NCI-H69 (cell line): ENCODE results near the gene STX2.

ENCODE experiments used
- DNase-seq: peaks from one replicate; lab custom pipeline; 2025; lab: John Stamatoyannopoulos, UW

STX2 gene

GRCh38 chr12:130831876-130832405 lies 7.1 kb downstream of the STX2 start:
- DNase-seq, result peak; percentile 42

- DNase-seq, result peak; percentile 9
These were observed 7.8 kb downstream of the STX2 start for GRCh38 chr12:130831246-130831645.

- peak; percentile 89 for DNase-seq
These were observed 8.9 kb downstream of the STX2 start for GRCh38 chr12:130830246-130830551.

GRCh38 chr12:130829391-130830245 lies 9.4 kb downstream of the STX2 start:
- DNase-seq, result peak; percentile 15

GRCh38 chr12:130828895-130829294 lies 10.2 kb downstream of the STX2 start:
- DNase-seq, result peak; percentile 18

- no peak for DNase-seq
These were observed 11.6 kb downstream of the STX2 start for GRCh38 chr12:130827432-130827831.

GRCh38 chr12:130826151-130826801 lies 12.8 kb downstream of the STX2 start:
- peak; percentile 60 for DNase-seq

- no peak for DNase-seq
These were observed 13.3 kb downstream of the STX2 start for GRCh38 chr12:130825771-130826150.

- DNase-seq, result no peak
These were observed 19.4 kb downstream of the STX2 start for GRCh38 chr12:130819681-130820080.

- peak; percentile 75 for DNase-seq
These were observed 20.1 kb downstream of the STX2 start for GRCh38 chr12:130818635-130819576.

GRCh38 chr12:130818272-130818634 lies 20.8 kb downstream of the STX2 start:
- DNase-seq, result peak; percentile 25

GRCh38 chr12:130817804-130818203 lies 21.2 kb downstream of the STX2 start:
- DNase-seq, result no peak

- no peak for DNase-seq
These were observed 23.0 kb downstream of the STX2 start for GRCh38 chr12:130816097-130816496.

GRCh38 chr12:130815028-130815741 lies 23.9 kb downstream of the STX2 start:
- no peak for DNase-seq

GRCh38 chr12:130813949-130814348 lies 25.1 kb downstream of the STX2 start:
- DNase-seq, result no peak

GRCh38 chr12:130813436-130813835 lies 25.6 kb downstream of the STX2 start:
- DNase-seq, result no peak

GRCh38 chr12:130809791-130810190 lies 29.3 kb downstream of the STX2 start:
- no peak for DNase-seq

- DNase-seq, result no peak
These were observed 31.7 kb downstream of the STX2 start for GRCh38 chr12:130807309-130807708.

- DNase-seq, result no peak
These were observed 32.5 kb downstream of the STX2 start for GRCh38 chr12:130806574-130806973.

GRCh38 chr12:130805635-130806034 lies 33.4 kb downstream of the STX2 start:
- no peak for DNase-seq

- DNase-seq, result no peak
These were observed 34.8 kb downstream of the STX2 start for GRCh38 chr12:130804216-130804615.

- no peak for DNase-seq
These were observed 35.3 kb downstream of the STX2 start for GRCh38 chr12:130803702-130804101.
